Ascending aorta (tissue), 2 donors: ENCODE data around the gene COL2A1. TPM values are rescaled to one million over a fixed set of nuclear protein-coding genes. Genes with fewer than 3 reads are reported as not detected.
A peak's percentile ranks its signal among the peaks of the same experiment; 100 is the strongest.

Experiments used
- DNase-seq, 2 donors: peaks; one replicate each; pipeline ENCODE4 v3.0.0-alpha.2; 2019; ENCODE audit warnings: low spot score in 2 of 2
- H3K27ac ChIP-seq, 2 donors: fragments of 200-600 bp; sonication (generic); one replicate each; pipeline ENCODE4 v1.5.1; 2016 to 2017; ENCODE audit warnings: mild to moderate bottlenecking in 1 of 2
- H3K27me3 ChIP-seq: fragments of 200-600 bp; sonication (generic); one replicate; pipeline ENCODE4 v1.5.1; 2017
- H3K36me3 ChIP-seq, 2 donors: fragments of 200-600 bp; sonication (generic); one replicate each; pipeline ENCODE4 v1.5.1; 2016
- H3K4me1 ChIP-seq, 2 donors: fragments of 200-600 bp; sonication (generic); one replicate each; pipeline ENCODE4 v1.5.1; 2016 to 2017; ENCODE audit warnings: mild to moderate bottlenecking in 1 of 2
- H3K4me3 ChIP-seq, 2 donors: fragments of 200-600 bp; sonication (generic); one replicate each; pipeline ENCODE4 v1.5.1; 2016 to 2017; ENCODE audit warnings: mild to moderate bottlenecking in 1 of 2
- H3K9me3 ChIP-seq, 2 donors: fragments of 200-600 bp; sonication (generic); one replicate each; pipeline ENCODE4 v1.5.1; 2016
- intact Hi-C: fragments of 100-400 bp; cut with DNase I; formaldehyde crosslinking; loops from one replicate; pipeline ENCODE4 v1.15.1; 2023
- total RNA-seq: library from RNA; depleted of rRNA; stranded (reverse); fragments of >200 nt; gene quantifications from one replicate; pipeline ENCODE4 v1.1.0, GENCODE V29; 2016
- TF ChIP-seq, protein P1 (sequence below), 3 experiments: fragments of 200-600 bp in 2 of 3; fragments of 450-650 bp in 1 of 3; sonication (generic) in 2 of 3; IDR thresholded peaks; one replicate each; pipeline ENCODE4 v1.5.1; 2016 to 2019; ENCODE audit warnings: antibody characterized with exemption in 3 of 3, mild to moderate bottlenecking in 1 of 3, moderate library complexity in 1 of 3

Gene COL2A1
- total RNA-seq, 1 donor from 2014 or later: not detected

DNA sequence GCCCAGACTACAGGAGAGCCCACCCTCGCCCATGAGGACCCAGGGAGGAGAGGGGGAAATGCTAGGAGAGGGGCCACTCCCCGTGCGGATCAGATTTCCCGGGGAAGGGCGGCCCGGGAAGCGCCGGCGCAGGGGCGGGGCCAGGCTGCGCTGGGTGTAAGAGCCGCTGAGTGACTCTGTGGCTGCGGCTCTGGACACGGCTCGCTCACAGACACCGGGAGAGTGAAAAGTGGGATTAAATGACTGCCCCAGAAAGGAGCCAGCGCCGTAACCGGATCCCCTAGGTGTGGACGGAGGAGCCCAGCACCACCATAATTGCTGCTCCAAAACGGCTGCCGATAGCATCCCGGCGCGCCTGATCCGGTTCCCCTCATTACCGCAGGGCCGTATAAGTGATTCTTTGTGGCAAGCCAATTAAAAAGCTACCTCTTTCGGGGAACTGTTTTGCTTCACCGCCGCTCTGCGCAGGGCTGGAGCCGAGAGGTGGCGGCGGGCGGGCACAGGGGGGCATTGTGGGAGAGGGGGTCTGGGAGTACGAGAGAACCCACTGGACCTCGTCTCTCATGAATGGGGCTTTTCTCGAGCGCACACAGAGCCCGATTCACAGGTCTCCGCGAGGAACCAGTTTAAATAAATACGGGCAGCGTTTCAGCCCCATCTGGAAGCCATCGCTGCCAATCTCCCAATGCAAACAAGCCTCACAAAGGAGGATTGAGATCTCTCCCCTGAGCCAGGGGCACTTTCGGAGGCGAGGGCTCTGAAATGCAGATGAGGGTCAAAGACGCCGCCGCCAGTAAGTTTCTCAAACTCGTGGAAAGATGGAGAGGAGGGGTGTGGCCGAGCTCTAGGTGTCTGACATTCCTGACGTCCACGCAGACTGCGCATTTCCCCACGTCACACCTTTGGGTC is 2.5 kb downstream of the COL2A1 start:
- TF ChIP-seq, protein P1, sequence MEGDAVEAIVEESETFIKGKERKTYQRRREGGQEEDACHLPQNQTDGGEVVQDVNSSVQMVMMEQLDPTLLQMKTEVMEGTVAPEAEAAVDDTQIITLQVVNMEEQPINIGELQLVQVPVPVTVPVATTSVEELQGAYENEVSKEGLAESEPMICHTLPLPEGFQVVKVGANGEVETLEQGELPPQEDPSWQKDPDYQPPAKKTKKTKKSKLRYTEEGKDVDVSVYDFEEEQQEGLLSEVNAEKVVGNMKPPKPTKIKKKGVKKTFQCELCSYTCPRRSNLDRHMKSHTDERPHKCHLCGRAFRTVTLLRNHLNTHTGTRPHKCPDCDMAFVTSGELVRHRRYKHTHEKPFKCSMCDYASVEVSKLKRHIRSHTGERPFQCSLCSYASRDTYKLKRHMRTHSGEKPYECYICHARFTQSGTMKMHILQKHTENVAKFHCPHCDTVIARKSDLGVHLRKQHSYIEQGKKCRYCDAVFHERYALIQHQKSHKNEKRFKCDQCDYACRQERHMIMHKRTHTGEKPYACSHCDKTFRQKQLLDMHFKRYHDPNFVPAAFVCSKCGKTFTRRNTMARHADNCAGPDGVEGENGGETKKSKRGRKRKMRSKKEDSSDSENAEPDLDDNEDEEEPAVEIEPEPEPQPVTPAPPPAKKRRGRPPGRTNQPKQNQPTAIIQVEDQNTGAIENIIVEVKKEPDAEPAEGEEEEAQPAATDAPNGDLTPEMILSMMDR (IDR thresholded peaks at IDR 0.05): no peak
- H3K4me1 ChIP-seq: peaks cover 14 to 32% of the 10 kb centered on the region in 2 donors
- H3K9me3 ChIP-seq: no peaks in the 10 kb centered on the region
- peak overlapping the region; percentile 68 to 73 for H3K4me3 ChIP-seq
- DNase-seq: peak in 1 of 2 donors; percentile 74
- intact Hi-C loops: loop anchor here (10.0 kb wide), 1 partner anchor 153 kb away; the partner anchor contains the start of gene ASB8
- no peaks in the 10 kb centered on the region for H3K36me3 ChIP-seq
- peak overlapping the region in 1 of 2 donors; percentile 45 for H3K27ac ChIP-seq
- peaks cover 12% of the 10 kb centered on the region for H3K27me3 ChIP-seq

- Histone ChIP-seq H3K27ac (peak overlapping the region in 1 of 2 donors; percentile 45), H3K27me3 (peaks cover 12% of the 10 kb centered on the region), H3K4me1 (peaks cover 14 to 32% of the 10 kb centered on the region in 2 donors), H3K36me3 (no peaks in the 10 kb centered on the region), H3K9me3 (no peaks in the 10 kb centered on the region), H3K4me3 (peak overlapping the region; percentile 68 to 73)
- intact Hi-C loops: loop anchor here (10.0 kb wide), 1 partner anchor 154 kb away; the partner anchor contains the start of gene ASB8
- no peak for DNase-seq
- TF ChIP-seq, protein P1 (IDR thresholded peaks at IDR 0.05): no peak
Observed at GRCh38 chr12:48000878-48001504, 3.3 kb downstream of the COL2A1 start.

- H3K27me3 ChIP-seq: peaks cover 10% of the 10 kb centered on the region
- no peaks in the 10 kb centered on the region for H3K36me3 ChIP-seq
- no peak overlapping the region for H3K27ac ChIP-seq
- intact Hi-C loops: loop anchor here (10.0 kb wide), 1 partner anchor 155 kb away; the partner anchor contains the start of gene ASB8
- no peak overlapping the region for H3K4me3 ChIP-seq
- peaks cover 13 to 27% of the 10 kb centered on the region in 2 donors for H3K4me1 ChIP-seq
- TF ChIP-seq, protein P1 (IDR thresholded peaks at IDR 0.05): no peak
- no peak for DNase-seq
- H3K9me3 ChIP-seq: no peaks in the 10 kb centered on the region
Observed at GRCh38 chr12:47999816-48000215, 4.5 kb downstream of the COL2A1 start.

- Histone ChIP-seq H3K4me3 (no peak overlapping the region), H3K27me3 (no peaks in the 10 kb centered on the region), H3K4me1 (peaks cover 0 to 3% of the 10 kb centered on the region in 2 donors), H3K27ac (no peak overlapping the region), H3K36me3 (no peaks in the 10 kb centered on the region), H3K9me3 (no peaks in the 10 kb centered on the region)
- intact Hi-C loops: no loop called here
- no peak for DNase-seq
- TF ChIP-seq, protein P1 (IDR thresholded peaks at IDR 0.05): no peak
Observed at GRCh38 chr12:47997321-47997720, 7.0 kb downstream of the COL2A1 start.

- no peaks in the 10 kb centered on the region for H3K36me3 ChIP-seq
- DNase-seq: no peak
- TF ChIP-seq, protein P1 (IDR thresholded peaks at IDR 0.05): no peak
- intact Hi-C loops: no loop called here
- H3K27me3 ChIP-seq: no peaks in the 10 kb centered on the region
- no peak overlapping the region for H3K4me3 ChIP-seq
- H3K4me1 ChIP-seq: no peaks in the 10 kb centered on the region
- no peak overlapping the region for H3K27ac ChIP-seq
- H3K9me3 ChIP-seq: no peaks in the 10 kb centered on the region
Observed at GRCh38 chr12:47995981-47996401, 8.3 kb downstream of the COL2A1 start.
